Measurements from ENCODE around the gene CREM. TPM values are rescaled to one million over a fixed set of nuclear protein-coding genes. Genes with fewer than 3 reads are reported as not detected.

CREM gene
- total RNA-seq, 2 donors from 2014 or later, result 34.1 to 53.4 TPM

- no peak overlapping the region for H3K4me3 ChIP-seq
- no peaks in the 10 kb centered on the region for H3K4me1 ChIP-seq (ENCODE audit: control insufficient read depth in 1 of 2, low read depth in 2 of 2)
- no peak overlapping the region for H3K27ac ChIP-seq
- TF ChIP-seq CTCF (IDR thresholded peaks at IDR 0.05), result no peak
- H3K27me3 ChIP-seq (replicated peaks; ENCODE audit: insufficient read depth), result no peaks in the 10 kb centered on the region
- no peak for ATAC-seq (ENCODE audit: insufficient number of reproducible peaks, low FRiP score, low read depth)
- no peaks in the 10 kb centered on the region for H3K36me3 ChIP-seq
- peaks cover 9% of the 10 kb centered on the region for H3K9me3 ChIP-seq
- no peak for DNase-seq (ENCODE audit: low spot score)
These were observed 130.7 kb downstream of the CREM start for GRCh38 chr10:35257057-35257983.

GRCh38 chr10:35259769-35260397, 133.2 kb downstream of the CREM start:
- no peak overlapping the region for H3K4me3 ChIP-seq
- H3K27me3 ChIP-seq (replicated peaks; ENCODE audit: insufficient read depth), result no peaks in the 10 kb centered on the region
- H3K36me3 ChIP-seq, result no peaks in the 10 kb centered on the region
- no peak overlapping the region for H3K27ac ChIP-seq
- H3K4me1 ChIP-seq (ENCODE audit: control insufficient read depth in 1 of 2, low read depth in 2 of 2), result no peaks in the 10 kb centered on the region
- no peak for ATAC-seq (ENCODE audit: insufficient number of reproducible peaks, low FRiP score, low read depth)
- TF ChIP-seq CTCF (IDR thresholded peaks at IDR 0.05), result no peak
- no peak for DNase-seq (ENCODE audit: low spot score)
- peaks cover 9% of the 10 kb centered on the region for H3K9me3 ChIP-seq

GRCh38 chr10:35262436-35262835, 135.8 kb downstream of the CREM start:
- H3K27ac ChIP-seq, result no peak overlapping the region
- no peaks in the 10 kb centered on the region for H3K36me3 ChIP-seq
- no peak for DNase-seq (ENCODE audit: low spot score)
- no peak for TF ChIP-seq CTCF (IDR thresholded peaks at IDR 0.05)
- peaks cover 6% of the 10 kb centered on the region for H3K9me3 ChIP-seq
- no peak for ATAC-seq (ENCODE audit: insufficient number of reproducible peaks, low FRiP score, low read depth)
- H3K27me3 ChIP-seq (replicated peaks; ENCODE audit: insufficient read depth), result no peaks in the 10 kb centered on the region
- H3K4me1 ChIP-seq (ENCODE audit: control insufficient read depth in 1 of 2, low read depth in 2 of 2), result no peaks in the 10 kb centered on the region
- no peak overlapping the region for H3K4me3 ChIP-seq

Other genes starting within 250 kb of the CREM start
- 10 to 100 TPM in 1 of 2 donors, 1 to 10 TPM in 1; 9.6 to 11.8 TPM for gene CUL2, start 36.5 kb upstream of the CREM start, total RNA-seq
- 10 to 100 TPM; 40.1 to 84.6 TPM for gene CCNY, start 209.7 kb downstream of the CREM start, total RNA-seq

All from thoracic aorta (tissue), 2 donors.